Suppressor macrophage (primary cell): ENCODE data around the gene NHLRC2.
A peak's percentile ranks its signal among the peaks of the same experiment; 100 is the strongest.
"Not testable (repeated sequence)": the region's sequence is repeated elsewhere in the genome, so short reads cannot be mapped to it uniquely, and the experiment has no call there.

Experiments
- DNase-seq, 4 experiments: peaks; one replicate each; pipeline ENCODE4 v3.0.0-alpha.2; 2020 to 2022

NHLRC2 gene

GRCh38 chr10:113943196-113943595 lies 88.7 kb downstream of the NHLRC2 start:
- not testable (repeated sequence) for DNase-seq

- DNase-seq: no peak
Measured at GRCh38 chr10:113945075-113945686, 90.7 kb downstream of the NHLRC2 start.

- no peak for DNase-seq
Measured at GRCh38 chr10:113945687-113946085, 91.2 kb downstream of the NHLRC2 start.

- no peak for DNase-seq
Measured at GRCh38 chr10:113947184-113948041, 93.0 kb downstream of the NHLRC2 start.

- no peak for DNase-seq
Measured at GRCh38 chr10:113948048-113948447, 93.6 kb downstream of the NHLRC2 start.

DNA sequence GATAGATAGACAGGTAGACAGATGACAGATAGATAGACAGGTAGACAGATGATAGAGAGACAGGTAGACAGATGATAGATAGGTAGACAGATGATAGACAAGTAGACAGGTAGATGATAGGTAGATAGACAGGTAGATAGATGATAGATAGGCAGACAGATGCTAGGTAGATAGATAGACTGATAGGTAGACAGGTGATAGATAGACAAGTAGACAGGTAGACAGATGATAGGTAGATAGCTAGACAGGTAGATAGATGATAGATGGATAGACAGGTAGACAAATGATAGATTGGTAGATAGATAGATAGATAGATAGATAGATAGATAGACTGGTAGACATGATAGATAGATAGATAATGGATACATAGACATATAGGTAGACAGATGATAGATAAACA lies 95.8 kb downstream of the NHLRC2 start:
- DNase-seq: no peak

- peak; percentile 25 to 67 (median 57) for DNase-seq
Measured at GRCh38 chr10:113953505-113954272, 99.2 kb downstream of the NHLRC2 start.

DNA sequence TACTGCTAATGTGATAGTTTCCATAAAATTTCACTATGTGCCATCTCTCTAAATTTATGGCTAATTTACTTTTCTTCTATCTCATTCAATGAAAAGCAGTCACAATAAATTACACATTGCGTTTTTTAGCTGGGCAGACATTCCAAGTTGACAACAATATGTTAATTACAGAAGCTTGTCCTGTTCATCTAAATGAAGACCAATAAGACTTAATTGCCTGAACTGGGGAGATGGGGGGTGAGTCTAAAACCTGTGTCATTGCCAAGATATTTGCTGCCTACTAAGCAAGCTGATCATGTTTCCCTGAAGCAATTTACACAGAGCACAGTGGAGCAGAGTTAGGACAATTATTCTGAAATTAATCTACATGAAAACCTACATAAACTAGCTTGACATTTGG lies 99.9 kb downstream of the NHLRC2 start:
- no peak for DNase-seq

DNA sequence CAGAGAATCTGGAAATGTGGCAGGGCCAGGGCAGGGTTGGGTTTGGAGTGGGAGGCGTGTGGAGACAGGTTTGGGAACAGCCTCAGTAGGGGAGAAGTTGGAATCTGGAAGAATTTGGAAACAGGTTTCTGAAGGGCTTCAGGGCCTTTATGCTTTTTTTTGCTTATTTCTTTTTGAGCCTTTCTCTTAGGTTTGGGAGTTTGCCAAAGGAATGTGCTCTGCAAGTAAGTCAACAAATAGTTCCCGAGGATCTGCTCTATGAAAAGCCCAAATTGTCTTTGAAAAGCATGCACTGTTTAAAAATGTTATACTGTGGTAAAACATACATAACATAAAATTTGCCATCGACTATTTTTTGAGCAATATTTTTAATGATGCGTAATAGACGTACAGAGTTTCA lies 102.6 kb downstream of the NHLRC2 start:
- DNase-seq: no peak

GRCh38 chr10:113958631-113959382 lies 104.3 kb downstream of the NHLRC2 start:
- DNase-seq: peak; percentile 38 to 73 (median 69)

DNA sequence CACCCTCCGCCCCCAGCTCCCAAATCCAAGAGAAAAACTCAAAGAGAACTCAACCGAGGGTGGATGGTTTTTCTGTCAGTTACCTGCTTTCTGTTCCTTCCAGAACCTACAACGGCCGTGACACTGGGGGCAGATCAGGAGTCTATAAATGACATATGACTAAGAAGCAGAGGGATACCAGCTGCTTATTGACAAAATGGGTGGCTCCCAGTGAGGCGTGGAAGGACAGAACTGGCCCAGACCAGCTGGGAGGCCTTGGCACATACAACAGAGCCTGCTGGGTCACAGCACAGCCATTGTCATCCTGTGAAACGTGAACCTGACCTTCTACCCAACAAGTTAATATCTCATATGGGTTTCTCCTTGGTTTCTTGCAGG lies 104.9 kb downstream of the NHLRC2 start:
- DNase-seq: no peak

- DNase-seq: no peak
Measured at GRCh38 chr10:113960617-113961181, 106.2 kb downstream of the NHLRC2 start.

GRCh38 chr10:113961182-113962031 lies 106.9 kb downstream of the NHLRC2 start:
- no peak for DNase-seq

GRCh38 chr10:113965077-113965476 lies 110.6 kb downstream of the NHLRC2 start:
- DNase-seq: peak in 3 of 4 experiments; percentile 25 to 36 (median 34)

DNA sequence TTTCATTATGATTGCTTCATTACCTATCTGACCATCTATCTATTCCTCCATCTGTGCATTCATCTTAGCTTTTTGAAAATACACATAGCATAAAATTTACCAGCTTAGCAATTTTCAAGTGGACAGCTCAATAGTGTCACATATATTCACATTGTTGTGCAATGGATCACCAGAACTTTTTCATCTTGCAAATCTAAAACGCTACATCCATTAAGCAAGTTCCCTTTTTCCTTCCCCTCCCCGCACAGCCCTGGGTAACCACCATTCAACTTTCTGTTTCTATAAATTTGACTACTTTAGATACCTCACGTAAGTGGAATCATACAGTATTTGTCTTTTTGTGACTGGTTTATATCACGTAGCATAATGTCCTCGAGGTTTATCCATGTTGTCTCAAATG lies 111.2 kb downstream of the NHLRC2 start:
- DNase-seq: peak; percentile 61 to 85 (median 78)
